ENCODE data around the gene GFY.
A peak's percentile ranks its signal among the peaks of the same experiment; 100 is the strongest.
"Not testable (repeated sequence)": the region's sequence is repeated elsewhere in the genome, so short reads cannot be mapped to it uniquely, and the experiment has no call there.

GFY gene

DNA sequence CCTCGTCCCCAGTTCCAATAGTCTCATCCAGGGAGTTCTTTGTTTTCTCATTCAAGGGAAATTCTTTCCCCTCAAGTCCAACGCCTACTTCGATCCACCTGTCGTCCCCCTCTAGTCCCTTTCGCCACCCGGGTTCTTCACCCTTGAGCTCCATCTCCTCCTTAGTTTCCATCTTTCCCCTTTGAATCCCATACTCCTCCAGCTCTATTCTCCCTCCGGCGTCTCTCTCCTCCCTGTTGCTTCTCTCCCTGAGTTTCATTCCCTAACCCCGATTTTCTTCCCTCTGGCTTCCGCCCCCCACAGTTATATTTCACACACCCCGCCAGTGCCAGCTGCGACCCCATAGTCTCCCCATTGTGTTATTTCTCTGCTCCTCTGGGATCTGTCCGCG lies 16.8 kb downstream of the GFY start:
- H3K9ac ChIP-seq (ENCODE audit: low read depth, low read length): no peak overlapping the region
- H3K36me3 ChIP-seq (ENCODE audit: control insufficient read depth, insufficient read depth, low read length): peaks cover 6% of the 10 kb centered on the region
- no peaks in the 10 kb centered on the region for H3K4me1 ChIP-seq (ENCODE audit: control insufficient read depth, insufficient read depth, low read length)
- peaks cover 44% of the 10 kb centered on the region for H3K27me3 ChIP-seq (ENCODE audit: control insufficient read depth, insufficient read depth, low read length)
- H3K4me3 ChIP-seq (ENCODE audit: low read depth, low read length): peak overlapping the region; percentile 16
- no peaks in the 10 kb centered on the region for H3K9me3 ChIP-seq (ENCODE audit: control insufficient read depth, insufficient read depth, low read length)

DNA sequence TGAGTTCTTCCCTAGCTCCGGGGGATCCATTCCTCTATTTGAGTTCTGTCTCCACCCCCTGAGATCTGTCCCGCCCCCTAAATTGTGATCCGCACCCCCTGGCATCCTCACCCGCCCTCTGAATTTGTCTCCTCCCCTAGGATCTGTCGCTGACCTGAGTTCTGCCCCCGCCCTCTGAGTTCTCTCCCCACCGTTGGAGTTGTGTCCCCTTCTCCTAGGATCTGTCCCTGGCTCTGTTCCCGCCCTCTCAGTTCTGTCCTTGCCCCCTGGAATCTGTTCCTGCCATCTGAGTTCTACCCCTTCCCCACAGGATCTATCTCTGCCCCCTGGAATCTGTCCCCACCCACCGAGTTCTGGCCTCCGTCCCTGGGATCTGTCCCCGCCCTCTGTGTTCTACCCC lies 17.2 kb downstream of the GFY start:
- no peak overlapping the region for H3K9ac ChIP-seq (ENCODE audit: low read depth, low read length)

DNA sequence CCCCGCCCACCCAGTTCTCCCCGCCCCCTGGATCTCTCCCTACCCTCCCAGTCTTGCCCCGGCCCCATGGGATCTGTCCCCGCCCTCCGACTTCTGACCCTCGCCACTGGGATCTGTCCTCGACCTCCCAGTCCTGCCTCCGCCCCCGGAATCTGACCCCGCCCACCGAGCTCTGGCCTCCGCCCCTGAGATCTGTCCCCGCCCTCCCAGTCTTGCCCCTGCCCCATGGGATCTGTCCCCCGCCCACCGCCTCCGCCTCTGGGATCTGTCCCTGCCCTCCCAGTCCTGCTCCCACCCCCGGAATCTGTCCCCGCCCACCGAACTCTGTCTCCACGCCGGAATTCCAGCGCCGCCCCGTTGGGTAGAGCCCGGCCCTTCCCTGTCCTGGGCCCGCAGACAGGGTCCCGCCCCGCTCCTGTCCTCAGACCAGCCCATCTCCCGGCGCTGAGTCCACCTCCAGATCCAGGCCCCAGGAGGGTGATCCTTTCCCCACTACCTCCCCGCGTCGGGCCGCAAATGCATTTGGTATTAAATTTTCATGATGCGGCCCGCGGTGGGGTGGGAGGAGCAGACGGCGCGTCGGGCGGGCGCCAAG lies 17.7 kb downstream of the GFY start:
- H3K9ac ChIP-seq (ENCODE audit: low read depth, low read length): no peak overlapping the region
- H3K27me3 ChIP-seq (ENCODE audit: control insufficient read depth, insufficient read depth, low read length): peaks cover 35% of the 10 kb centered on the region
- peak overlapping the region; percentile 65 for H3K4me3 ChIP-seq (ENCODE audit: low read depth, low read length)
- H3K4me1 ChIP-seq (ENCODE audit: control insufficient read depth, insufficient read depth, low read length): no peaks in the 10 kb centered on the region
- no peaks in the 10 kb centered on the region for H3K9me3 ChIP-seq (ENCODE audit: control insufficient read depth, insufficient read depth, low read length)
- H3K36me3 ChIP-seq (ENCODE audit: control insufficient read depth, insufficient read depth, low read length): peaks cover 9% of the 10 kb centered on the region

More for the DNA sequence above, 17.2 kb downstream of the GFY start:
- Histone ChIP-seq H3K36me3 (ENCODE audit: control insufficient read depth, insufficient read depth, low read length) (peaks cover 9% of the 10 kb centered on the region), H3K9me3 (ENCODE audit: control insufficient read depth, insufficient read depth, low read length) (no peaks in the 10 kb centered on the region), H3K4me3 (ENCODE audit: low read depth, low read length) (peak overlapping the region; percentile 30), H3K27me3 (ENCODE audit: control insufficient read depth, insufficient read depth, low read length) (peaks cover 40% of the 10 kb centered on the region), H3K4me1 (ENCODE audit: control insufficient read depth, insufficient read depth, low read length) (no peaks in the 10 kb centered on the region)

DNA sequence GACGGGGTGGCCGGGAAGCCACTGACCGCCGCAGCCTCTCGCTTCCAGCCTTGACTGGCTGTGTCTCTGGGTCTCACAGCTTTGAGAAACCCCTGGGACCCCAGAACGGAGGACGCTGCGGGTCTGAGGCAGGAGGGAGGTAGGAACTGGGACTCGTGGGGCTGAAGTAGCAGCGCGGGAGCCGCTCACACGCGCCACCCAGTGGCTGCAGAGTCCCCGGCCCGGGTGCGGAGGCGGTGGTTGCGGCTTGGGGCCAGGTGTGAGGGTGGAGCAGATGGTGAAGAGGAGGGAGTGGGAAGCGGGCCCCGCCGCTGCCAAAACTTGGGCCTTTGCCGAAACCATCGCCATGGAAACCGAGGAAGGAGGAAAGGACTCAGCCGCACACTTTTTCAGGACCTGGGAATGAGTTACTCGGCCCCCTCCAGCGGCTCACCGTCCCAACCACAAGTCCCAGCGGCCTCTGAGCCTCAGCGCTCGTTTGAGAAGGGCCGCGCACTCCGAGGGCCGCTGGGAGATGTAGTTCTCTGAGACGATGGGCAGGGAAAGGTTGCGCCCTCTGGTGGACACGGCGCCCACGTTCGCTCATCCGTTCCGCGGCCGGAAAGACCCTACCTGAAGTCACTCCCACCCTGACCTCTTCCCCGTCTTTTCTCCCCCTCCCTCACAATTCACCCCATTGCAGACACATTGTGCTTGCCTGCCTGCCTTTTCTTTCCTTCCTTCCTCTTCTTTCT lies 18.3 kb downstream of the GFY start:
- no peak overlapping the region for H3K9ac ChIP-seq (ENCODE audit: low read depth, low read length)
- H3K36me3 ChIP-seq (ENCODE audit: control insufficient read depth, insufficient read depth, low read length): peaks cover 9% of the 10 kb centered on the region
- no peaks in the 10 kb centered on the region for H3K9me3 ChIP-seq (ENCODE audit: control insufficient read depth, insufficient read depth, low read length)
- peak overlapping the region; percentile 65 for H3K4me3 ChIP-seq (ENCODE audit: low read depth, low read length)
- H3K27me3 ChIP-seq (ENCODE audit: control insufficient read depth, insufficient read depth, low read length): peaks cover 29% of the 10 kb centered on the region
- peaks cover 3% of the 10 kb centered on the region for H3K4me1 ChIP-seq (ENCODE audit: control insufficient read depth, insufficient read depth, low read length)

DNA sequence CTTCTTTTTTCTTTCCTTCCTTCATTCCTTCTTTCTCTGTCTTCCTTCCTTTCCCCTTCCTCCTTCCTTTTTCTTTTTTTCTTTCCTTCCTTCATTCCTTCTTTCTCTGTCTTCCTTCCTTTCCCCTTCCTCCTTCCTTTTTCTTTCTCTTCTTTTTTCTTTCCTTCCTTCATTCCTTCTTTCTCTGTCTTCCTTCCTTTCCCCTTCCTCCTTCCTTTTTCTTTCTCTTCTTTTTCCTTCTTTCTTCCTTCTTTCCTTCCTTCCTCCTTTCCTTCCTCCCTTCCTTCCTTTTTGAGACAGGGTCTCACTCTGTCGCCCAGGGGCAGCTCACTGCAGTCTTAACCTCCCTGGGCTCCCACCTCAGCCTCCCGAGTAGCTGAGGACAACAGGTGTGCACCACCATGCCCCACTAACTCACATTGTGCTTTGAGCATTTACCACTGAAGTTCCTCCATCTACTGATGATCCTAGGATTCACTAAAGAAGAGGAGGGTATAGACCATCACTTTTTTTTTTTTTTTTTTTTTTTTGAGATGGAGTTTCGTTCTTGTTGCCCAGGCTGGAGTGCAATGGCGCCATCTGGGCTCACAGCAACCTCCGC lies 19.0 kb downstream of the GFY start:
- Histone ChIP-seq H3K36me3 (ENCODE audit: control insufficient read depth, insufficient read depth, low read length) (peaks cover 10% of the 10 kb centered on the region), H3K27me3 (ENCODE audit: control insufficient read depth, insufficient read depth, low read length) (peaks cover 22% of the 10 kb centered on the region)
- H3K4me3 ChIP-seq (ENCODE audit: low read depth, low read length); H3K4me1 ChIP-seq (ENCODE audit: control insufficient read depth, insufficient read depth, low read length); H3K9ac ChIP-seq (ENCODE audit: low read depth, low read length); H3K9me3 ChIP-seq (ENCODE audit: control insufficient read depth, insufficient read depth, low read length): not testable (repeated sequence)

DNA sequence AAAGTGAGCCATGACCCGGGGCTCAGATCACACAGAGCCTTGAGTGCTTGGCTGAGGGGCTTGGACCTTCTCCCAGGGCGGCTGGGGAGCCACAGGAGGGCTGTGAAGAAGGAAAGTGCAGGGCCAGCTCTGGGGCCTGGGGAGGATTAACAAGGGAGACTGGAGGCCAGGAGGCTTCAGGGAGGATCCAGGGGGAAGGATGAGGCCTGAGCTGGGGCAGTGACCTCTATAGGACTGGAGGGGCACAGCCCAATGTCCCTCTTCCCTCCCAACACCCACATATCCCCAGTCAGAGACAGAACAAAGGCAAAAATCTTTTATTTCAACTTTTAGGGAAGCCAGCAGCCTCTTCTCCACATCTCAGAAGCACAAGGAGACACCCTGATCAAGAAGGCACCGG lies 20.8 kb downstream of the GFY start:
- Histone ChIP-seq H3K9me3 (ENCODE audit: control insufficient read depth, insufficient read depth, low read length) (no peaks in the 10 kb centered on the region), H3K36me3 (ENCODE audit: control insufficient read depth, insufficient read depth, low read length) (peaks cover 20% of the 10 kb centered on the region), H3K4me3 (ENCODE audit: low read depth, low read length) (no peak overlapping the region), H3K9ac (ENCODE audit: low read depth, low read length) (no peak overlapping the region), H3K4me1 (ENCODE audit: control insufficient read depth, insufficient read depth, low read length) (peaks cover 8% of the 10 kb centered on the region), H3K27me3 (ENCODE audit: control insufficient read depth, insufficient read depth, low read length) (peaks cover 4% of the 10 kb centered on the region)

DNA sequence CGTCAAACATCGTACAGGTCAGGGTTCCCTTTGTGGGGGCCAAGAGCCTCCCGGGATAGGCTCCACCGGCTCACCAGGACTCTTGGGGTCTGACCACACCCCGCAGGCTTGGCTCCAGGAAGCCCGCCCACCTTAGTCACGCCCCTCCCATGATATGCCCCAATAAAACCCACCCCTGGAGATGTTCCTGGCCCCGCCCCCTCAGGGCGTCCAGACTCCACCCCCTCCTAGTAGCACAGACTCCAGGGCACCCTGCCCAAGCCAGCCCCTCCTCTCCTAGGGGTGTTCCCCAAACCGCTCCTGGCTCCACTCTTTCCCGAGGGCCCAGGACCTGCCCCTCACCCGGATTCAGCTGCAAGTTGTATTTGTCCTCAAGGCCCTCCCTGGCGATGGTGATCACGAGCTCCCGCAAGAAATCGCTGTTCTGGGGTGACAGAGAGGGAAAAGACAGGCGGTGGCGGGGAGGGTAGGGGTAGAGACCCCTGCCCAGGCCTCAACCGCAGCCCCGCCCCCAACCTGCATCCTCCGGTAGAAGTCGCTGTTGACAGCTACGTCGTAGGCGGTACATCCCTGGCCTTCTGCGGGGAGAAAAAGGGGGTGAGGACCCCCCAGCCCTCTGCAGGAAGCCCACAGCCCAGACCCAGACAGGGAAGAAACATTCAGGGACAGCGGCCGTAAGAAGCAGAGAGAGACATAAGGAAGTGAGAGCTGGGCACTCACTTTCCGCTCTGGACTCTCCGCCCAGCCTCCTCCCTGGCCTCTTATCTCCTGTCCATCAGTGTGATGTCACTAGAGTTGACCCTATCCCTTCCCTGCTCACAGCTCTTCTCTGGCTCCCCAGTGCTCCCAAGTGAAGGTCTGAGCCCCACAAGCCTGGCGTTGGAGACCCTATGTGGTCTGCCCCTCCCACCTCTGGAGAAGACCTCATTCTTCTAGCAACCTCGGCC lies 22.6 kb downstream of the GFY start:
- H3K9ac ChIP-seq (ENCODE audit: low read depth, low read length): no peak overlapping the region
- no peaks in the 10 kb centered on the region for H3K27me3 ChIP-seq (ENCODE audit: control insufficient read depth, insufficient read depth, low read length)
- peaks cover 8% of the 10 kb centered on the region for H3K4me1 ChIP-seq (ENCODE audit: control insufficient read depth, insufficient read depth, low read length)
- peak overlapping the region; percentile 13 for H3K4me3 ChIP-seq (ENCODE audit: low read depth, low read length)
- H3K9me3 ChIP-seq (ENCODE audit: control insufficient read depth, insufficient read depth, low read length): no peaks in the 10 kb centered on the region
- peaks cover 20% of the 10 kb centered on the region for H3K36me3 ChIP-seq (ENCODE audit: control insufficient read depth, insufficient read depth, low read length)

DNA sequence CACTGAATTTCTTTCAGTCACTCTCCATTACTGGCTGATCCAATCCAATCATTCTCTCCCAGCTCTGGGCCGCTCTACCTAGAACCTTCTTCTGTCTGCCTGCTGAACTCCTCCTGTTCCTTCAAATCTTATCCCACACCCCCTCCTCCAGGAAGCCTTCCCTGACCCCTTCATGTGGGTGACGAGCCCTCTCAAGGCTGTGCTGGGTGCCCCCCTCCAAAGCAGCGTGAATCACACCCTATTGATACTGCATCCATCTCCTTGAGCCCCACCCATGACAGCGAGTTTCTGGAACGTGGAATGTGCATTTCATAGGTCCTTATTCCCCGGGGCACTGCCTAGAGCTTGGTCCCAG lies 23.2 kb downstream of the GFY start:
- Histone ChIP-seq H3K4me3 (ENCODE audit: low read depth, low read length) (no peak overlapping the region), H3K4me1 (ENCODE audit: control insufficient read depth, insufficient read depth, low read length) (peaks cover 8% of the 10 kb centered on the region), H3K9ac (ENCODE audit: low read depth, low read length) (no peak overlapping the region), H3K36me3 (ENCODE audit: control insufficient read depth, insufficient read depth, low read length) (peaks cover 20% of the 10 kb centered on the region), H3K9me3 (ENCODE audit: control insufficient read depth, insufficient read depth, low read length) (no peaks in the 10 kb centered on the region), H3K27me3 (ENCODE audit: control insufficient read depth, insufficient read depth, low read length) (no peaks in the 10 kb centered on the region)

DNA sequence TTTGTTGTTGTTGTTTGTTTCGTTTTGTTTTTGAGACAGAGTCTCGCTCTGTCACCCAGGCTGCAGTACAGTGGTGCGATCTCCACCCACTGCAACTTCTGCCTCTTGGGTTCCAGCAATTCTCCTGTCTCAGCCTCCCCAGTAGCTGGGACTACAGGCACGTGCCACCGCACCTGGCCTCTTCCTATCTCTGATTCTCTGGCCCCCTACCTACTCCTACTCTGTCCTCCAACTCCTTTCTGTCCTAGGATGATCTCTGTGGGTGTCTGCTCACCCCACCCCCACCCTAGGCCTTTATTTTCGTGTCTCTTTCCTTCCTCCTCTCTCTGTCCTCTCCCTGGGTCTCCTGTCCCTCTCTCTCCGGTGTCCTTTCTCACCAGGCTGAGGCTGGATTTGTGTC lies 25.2 kb downstream of the GFY start:
- peaks cover 8% of the 10 kb centered on the region for H3K4me1 ChIP-seq (ENCODE audit: control insufficient read depth, insufficient read depth, low read length)
- H3K4me3 ChIP-seq (ENCODE audit: low read depth, low read length): peak overlapping the region; percentile 84
- no peaks in the 10 kb centered on the region for H3K9me3 ChIP-seq (ENCODE audit: control insufficient read depth, insufficient read depth, low read length)
- H3K9ac ChIP-seq (ENCODE audit: low read depth, low read length): no peak overlapping the region
- no peaks in the 10 kb centered on the region for H3K27me3 ChIP-seq (ENCODE audit: control insufficient read depth, insufficient read depth, low read length)
- H3K36me3 ChIP-seq (ENCODE audit: control insufficient read depth, insufficient read depth, low read length): peaks cover 20% of the 10 kb centered on the region

DNA sequence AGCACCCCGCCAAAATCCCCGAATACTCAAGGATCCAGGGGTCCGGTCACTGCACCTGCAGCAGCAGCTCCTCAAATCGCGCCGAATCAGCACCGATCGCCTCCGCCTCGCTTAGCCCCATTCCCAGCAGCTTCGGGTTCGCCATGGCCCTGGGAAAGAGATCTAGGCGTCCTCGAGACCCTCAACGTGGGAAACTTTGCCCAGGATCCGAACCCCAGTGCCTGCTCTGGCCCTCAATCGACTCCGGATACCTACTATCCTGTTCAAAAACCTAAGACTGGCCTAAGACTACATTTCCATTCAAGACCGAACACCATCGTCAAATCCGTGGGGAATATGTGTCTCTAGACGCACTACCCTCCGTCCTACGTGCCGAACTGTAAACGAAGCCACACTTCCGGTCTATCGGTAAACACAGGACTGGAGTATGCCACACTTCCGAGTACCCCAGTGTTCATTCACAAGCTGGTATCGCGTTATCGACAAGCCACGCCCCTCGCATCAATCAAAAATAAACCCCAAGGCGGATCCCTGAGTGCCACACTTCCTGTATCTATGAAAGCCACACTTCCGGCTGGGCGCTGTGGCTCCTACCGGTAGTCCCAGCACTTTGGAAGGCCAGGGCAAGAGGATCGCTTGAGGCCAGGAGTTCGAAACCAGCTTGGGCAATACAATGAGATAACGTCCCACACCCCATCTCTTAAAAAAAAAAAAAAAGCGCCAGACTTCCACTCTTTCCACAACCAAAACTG lies 26.4 kb downstream of the GFY start, which contains the start of gene PIH1D1:
TSS of gene PIH1D1 (minus strand) at position 385 of the 752 bp plus-strand sequence. CDS start at position 145, 240 bp downstream.
- Histone ChIP-seq H3K4me1 (ENCODE audit: control insufficient read depth, insufficient read depth, low read length) (peaks cover 8% of the 10 kb centered on the region), H3K36me3 (ENCODE audit: control insufficient read depth, insufficient read depth, low read length) (peaks cover 17% of the 10 kb centered on the region), H3K9me3 (ENCODE audit: control insufficient read depth, insufficient read depth, low read length) (no peaks in the 10 kb centered on the region), H3K4me3 (ENCODE audit: low read depth, low read length) (peak within 1 kb of the TSS; percentile 96), H3K9ac (ENCODE audit: low read depth, low read length) (peak within 1 kb of the TSS; percentile 77), H3K27me3 (ENCODE audit: control insufficient read depth, insufficient read depth, low read length) (no peaks in the 10 kb centered on the region)
